Stimulated activated CD8-positive, alpha-beta memory T cell treated with anti-CD3 and anti-CD28 coated beads, Interleukin-15, amount 100 ng/mL, for 24 hours (primary cell): Measurements from ENCODE around the gene TBC1D22B.
"Not testable (repeated sequence)": the region's sequence is repeated elsewhere in the genome, so short reads cannot be mapped to it uniquely, and the experiment has no call there.

Source experiments
- DNase-seq: peaks from one replicate; pipeline ENCODE4 v3.0.0-alpha.2; 2020; ENCODE audit warnings: low read depth

TBC1D22B gene

GRCh38 chr6:37303891-37304503 lies 46.4 kb downstream of the TBC1D22B start:
- DNase-seq, result no peak

- DNase-seq, result no peak
Observed at GRCh38 chr6:37304766-37305165, 47.2 kb downstream of the TBC1D22B start.

- DNase-seq, result no peak
Observed at GRCh38 chr6:37305841-37306425, 48.4 kb downstream of the TBC1D22B start.

GRCh38 chr6:37306624-37307222 lies 49.2 kb downstream of the TBC1D22B start:
- no peak for DNase-seq

- not testable (repeated sequence) for DNase-seq
Observed at GRCh38 chr6:37307484-37307883, 49.9 kb downstream of the TBC1D22B start.

- DNase-seq, result no peak
Observed at GRCh38 chr6:37308069-37308815, 50.7 kb downstream of the TBC1D22B start.

GRCh38 chr6:37309046-37309445 lies 51.5 kb downstream of the TBC1D22B start:
- DNase-seq, result no peak

GRCh38 chr6:37309692-37310091 lies 52.1 kb downstream of the TBC1D22B start:
- DNase-seq, result no peak

GRCh38 chr6:37310966-37311365 lies 53.4 kb downstream of the TBC1D22B start:
- DNase-seq, result no peak

GRCh38 chr6:37311741-37312473 lies 54.3 kb downstream of the TBC1D22B start:
- no peak for DNase-seq

- no peak for DNase-seq
Observed at GRCh38 chr6:37313723-37314486, 56.3 kb downstream of the TBC1D22B start.

GRCh38 chr6:37314487-37315156 lies 57.0 kb downstream of the TBC1D22B start:
- no peak for DNase-seq

- no peak for DNase-seq
Observed at GRCh38 chr6:37315157-37315515, 57.6 kb downstream of the TBC1D22B start.

- DNase-seq, result no peak
Observed at GRCh38 chr6:37316071-37316470, 58.5 kb downstream of the TBC1D22B start.

- no peak for DNase-seq
Observed at GRCh38 chr6:37317312-37318038, 59.9 kb downstream of the TBC1D22B start.

GRCh38 chr6:37319156-37319555 lies 61.6 kb downstream of the TBC1D22B start:
- no peak for DNase-seq

GRCh38 chr6:37319856-37320480 lies 62.4 kb downstream of the TBC1D22B start:
- DNase-seq, result no peak

- DNase-seq, result no peak
Observed at GRCh38 chr6:37320646-37321045, 63.1 kb downstream of the TBC1D22B start.

- no peak for DNase-seq
Observed at GRCh38 chr6:37321101-37321500, 63.5 kb downstream of the TBC1D22B start.
